Spleen (tissue), 7 donors: ENCODE data around the gene SMIM3.

Experiments used
- CTCF ChIP-seq, 11 experiments: fragments of 200-600 bp in 7 of 11; fragments of 450-650 bp in 4 of 11; sonication (generic) in 4 of 11; IDR thresholded peaks in 8 of 11; conservative IDR thresholded peaks in 3 of 11; 1 replicate in 7 of 11; 2 replicates in 4 of 11; pipeline versions ENCODE4 v1.4.0 to v1.8.0; 2016 to 2021; ENCODE audit warnings: antibody characterized with exemption in 11 of 11, inconsistent platforms in 4 of 11, mild to moderate bottlenecking in 1 of 11
- POLR2A ChIP-seq, 3 donors: fragments of 450-650 bp; IDR thresholded peaks; one replicate each; pipeline ENCODE4 v1.5.1; 2017; ENCODE audit warnings: antibody characterized with exemption in 3 of 3, mild to moderate bottlenecking in 1 of 3
- POLR2AphosphoS5 ChIP-seq, 3 donors: sonication (generic); formaldehyde crosslinking; IDR thresholded peaks; one replicate each; pipeline ENCODE4 v1.5.1; 2017; ENCODE audit warnings: antibody characterized with exemption in 3 of 3
- donor health status: DM: no; HTN: no; CAD: no; lungs with moderate emphysema.
- donor health status: DM: no; HTN: no; CAD: no.
- donor health status: DM: no; HTN: no; CAD: no.

- TF ChIP-seq CTCF (IDR thresholded peaks at IDR 0.05 in 8 of 11, conservative IDR thresholded peaks at IDR 0.05 in 3 of 11) (no peak), POLR2AphosphoS5 (IDR thresholded peaks at IDR 0.05) (no peak), POLR2A (IDR thresholded peaks at IDR 0.05) (no peak)
Observed at GRCh38 chr5:150753463-150753862, 25.1 kb upstream of the SMIM3 start.
